Cardiac muscle cell (in vitro differentiated cells and primary cell): Measurements from ENCODE around the gene TTI1. TPM values are rescaled to one million over a fixed set of nuclear protein-coding genes. Genes with fewer than 3 reads are reported as not detected.

ENCODE experiments used
- DNase-seq, 2 donors: peaks; one replicate each; pipeline versions ENCODE4 v3.0.0 to v3.0.0-alpha.2; 2010 to 2017; ENCODE audit warnings: low read depth in 1 of 2, low spot score in 1 of 2
- H3K27ac ChIP-seq: fragments of 200-600 bp; sonication (generic); 2 replicates; pipeline ENCODE4 v1.5.1; 2016
- H3K27me3 ChIP-seq: fragments of 200-600 bp; sonication (generic); 2 replicates; pipeline ENCODE4 v1.6.0; 2016; ENCODE audit warnings: control low read depth
- H3K36me3 ChIP-seq: fragments of 200-600 bp; sonication (generic); 2 replicates; pipeline ENCODE4 v1.5.1; 2016; ENCODE audit warnings: control low read depth
- H3K4me1 ChIP-seq: fragments of 200-600 bp; sonication (generic); 2 replicates; pipeline ENCODE4 v1.8.1; 2017; ENCODE audit warnings: low read depth, mild to moderate bottlenecking, mixed run types
- H3K4me3 ChIP-seq: fragments of 200-600 bp; sonication (generic); 2 replicates; pipeline ENCODE4 v1.5.1; 2016; ENCODE audit warnings: mild to moderate bottlenecking
- H3K9me3 ChIP-seq: fragments of 200-600 bp; sonication (generic); 2 replicates; pipeline ENCODE4 v1.5.1; 2017; ENCODE audit warnings: low read depth, mild to moderate bottlenecking, control low read depth
- CTCF ChIP-seq: IDR thresholded peaks from 2 replicates; pipeline ENCODE4 v1.5.1; 2012; ENCODE audit warnings: low read depth, mild to moderate bottlenecking, low read length
- polyA plus RNA-seq: library from polyadenylated mRNA; unstranded; fragments of >200 nt; fragmentation: Nextera tagmentation; extraction: Ambion mirVana; gene quantifications from 2 replicates; pipeline ENCODE4 v1.2.1, GENCODE V29; 2016
- total RNA-seq: library from RNA; depleted of rRNA; stranded (reverse); fragments of >200 nt; gene quantifications from 2 replicates; pipeline ENCODE4 v1.2.3, GENCODE V29; 2016

Gene TTI1
- total and polyA plus RNA-seq, 2 experiments from 2014 or later = 23.0 to 23.1 TPM

- Histone ChIP-seq H3K4me1 (no peaks in the 10 kb centered on the region), H3K36me3 (peaks cover 10% of the 10 kb centered on the region), H3K27me3 (no peaks in the 10 kb centered on the region), H3K4me3 (peak overlapping the region; percentile 72), H3K27ac (peak overlapping the region; percentile 97), H3K9me3 (no peaks in the 10 kb centered on the region)
- no peak for DNase-seq
- no peak for TF ChIP-seq CTCF
These were observed 499 bp downstream of the TTI1 start for GRCh38 chr20:38032585-38033329.

GRCh38 chr20:38031957-38032356, 1.3 kb downstream of the TTI1 start:
- no peak overlapping the region for H3K4me3 ChIP-seq
- peaks cover 7% of the 10 kb centered on the region for H3K36me3 ChIP-seq
- TF ChIP-seq CTCF = no peak

GRCh38 chr20:38029453-38029852, 3.8 kb downstream of the TTI1 start:
- Histone ChIP-seq H3K9me3 (no peaks in the 10 kb centered on the region), H3K27me3 (no peaks in the 10 kb centered on the region), H3K4me3 (no peak overlapping the region), H3K27ac (no peak overlapping the region), H3K36me3 (peaks cover 3% of the 10 kb centered on the region), H3K4me1 (no peaks in the 10 kb centered on the region)
- no peak for DNase-seq
- TF ChIP-seq CTCF = no peak

More at GRCh38 chr20:38031957-38032356, 1.3 kb downstream of the TTI1 start:
- no peak for DNase-seq
- Histone ChIP-seq H3K9me3 (no peaks in the 10 kb centered on the region), H3K4me1 (no peaks in the 10 kb centered on the region), H3K27me3 (no peaks in the 10 kb centered on the region), H3K27ac (no peak overlapping the region)

- DNase-seq = no peak
- Histone ChIP-seq H3K36me3 (peaks cover 3% of the 10 kb centered on the region), H3K4me3 (no peak overlapping the region), H3K27me3 (no peaks in the 10 kb centered on the region), H3K27ac (no peak overlapping the region), H3K4me1 (no peaks in the 10 kb centered on the region), H3K9me3 (no peaks in the 10 kb centered on the region)
- no peak for TF ChIP-seq CTCF
These were observed 8.8 kb downstream of the TTI1 start for GRCh38 chr20:38024496-38024895.

GRCh38 chr20:38023181-38024001, 9.9 kb downstream of the TTI1 start:
- peak in 1 of 2 donors; percentile 74 for DNase-seq
- Histone ChIP-seq H3K27me3 (no peaks in the 10 kb centered on the region), H3K4me1 (no peaks in the 10 kb centered on the region), H3K36me3 (peaks cover 3% of the 10 kb centered on the region), H3K4me3 (no peak overlapping the region), H3K9me3 (no peaks in the 10 kb centered on the region), H3K27ac (no peak overlapping the region)
- TF ChIP-seq CTCF = no peak
